CD8-positive, alpha-beta memory T cell (primary cell): ENCODE results near the gene CREB1. TPM values are rescaled to one million over a fixed set of nuclear protein-coding genes. Genes with fewer than 3 reads are reported as not detected.
A peak's percentile ranks its signal among the peaks of the same experiment; 100 is the strongest.

Experiments used
- CTCF ChIA-PET: fragments of 350-600 bp; sonication (Branson Sonifier 250); formaldehyde crosslinking; loops from one replicate; lab custom pipeline; 2021; ENCODE audit warnings: antibody characterized with exemption; lab: Charles Lee
- POLR2A ChIA-PET: fragments of 350-600 bp; sonication (Branson Sonifier 250); formaldehyde crosslinking; loops from one replicate; lab custom pipeline; 2021; ENCODE audit warnings: antibody characterized with exemption; lab: Charles Lee
- DNase-seq, 5 donors: peaks; one replicate each; pipeline versions ENCODE4 v3.0.0 to v3.0.0-alpha.2; 2020 to 2022; ENCODE audit warnings: mixed read lengths in 1 of 5
- H3K27ac ChIP-seq: one replicate; pipeline ENCODE4 v1.7.0; 2013; ENCODE audit warnings: low read depth, mild to moderate bottlenecking, low read length, moderate library complexity
- H3K27me3 ChIP-seq: 2 replicates; pipeline ENCODE4 v1.7.0; 2013; ENCODE audit warnings: low read length, mild to moderate bottlenecking; ENCODE audit not compliant: insufficient read depth, poor library complexity, severe bottlenecking
- H3K36me3 ChIP-seq: 2 replicates; pipeline ENCODE4 v1.7.0; 2013; ENCODE audit warnings: mild to moderate bottlenecking, low read length, moderate library complexity; ENCODE audit not compliant: insufficient read depth
- H3K4me1 ChIP-seq: 2 replicates; pipeline ENCODE4 v1.7.0; 2013; ENCODE audit warnings: mild to moderate bottlenecking, low read length, moderate library complexity; ENCODE audit not compliant: insufficient read depth
- H3K4me3 ChIP-seq: 2 replicates; pipeline ENCODE4 v1.7.0; 2013; ENCODE audit warnings: mild to moderate bottlenecking, low read length
- H3K9me3 ChIP-seq: 2 replicates; pipeline ENCODE4 v1.7.0; 2013; ENCODE audit warnings: mild to moderate bottlenecking, low read length
- H3K27ac Mint-ChIP-seq, 8 donors: one replicate each; pipeline ENCODE4 v1.8.0; 2020 to 2021; ENCODE audit warnings: mixed read lengths in 8 of 8, mild to moderate bottlenecking in 6 of 8, inconsistent platforms in 3 of 8, moderate library complexity in 3 of 8
- H3K27me3 Mint-ChIP-seq, 2 donors: one replicate each; pipeline ENCODE4 v1.8.0; 2020 to 2021; ENCODE audit warnings: mixed read lengths in 2 of 2, mild to moderate bottlenecking in 1 of 2, moderate library complexity in 1 of 2
- H3K36me3 Mint-ChIP-seq, 3 donors: one replicate each; pipeline ENCODE4 v1.8.0; 2020 to 2021; ENCODE audit warnings: mixed read lengths in 3 of 3, inconsistent platforms in 1 of 3, mild to moderate bottlenecking in 1 of 3
- H3K4me1 Mint-ChIP-seq, 3 donors: one replicate each; pipeline ENCODE4 v1.8.0; 2020 to 2021; ENCODE audit warnings: mixed read lengths in 3 of 3, inconsistent platforms in 1 of 3, mild to moderate bottlenecking in 1 of 3
- H3K4me3 Mint-ChIP-seq, 7 donors: one replicate each; pipeline ENCODE4 v1.8.0; 2020 to 2021; ENCODE audit warnings: mixed read lengths in 7 of 7, mild to moderate bottlenecking in 6 of 7, moderate library complexity in 4 of 7, inconsistent platforms in 2 of 7
- H3K9me3 Mint-ChIP-seq, 5 donors: one replicate each; pipeline ENCODE4 v1.8.0; 2020 to 2022; ENCODE audit warnings: mixed read lengths in 5 of 5, mild to moderate bottlenecking in 3 of 5, moderate library complexity in 2 of 5, inconsistent platforms in 1 of 5
- polyA plus RNA-seq: library from polyadenylated mRNA; unstranded; fragments of 300-500 nt; fragmentation: Illumina TruSeq; gene quantifications from one replicate; pipeline ENCODE4 v1.2.3, GENCODE V29; 2021
- total RNA-seq, 2 experiments: library from RNA; stranded (reverse); gene quantifications; one replicate each; pipeline ENCODE4 v1.2.3, GENCODE V29; 2021

The CREB1 gene
- total and polyA plus RNA-seq, 3 experiments from 2014 or later = 60.2 to 96.2 (median 95.4) TPM

- Mint-ChIP-seq H3K9me3 (peaks cover 0 to 3% (median 0%) of the 10 kb centered on the region in 5 donors), H3K4me3 (no peak overlapping the region), H3K27ac (peak overlapping the region in 1 of 8 donors; percentile 1), H3K36me3 (peaks cover 0 to 6% (median 0%) of the 10 kb centered on the region in 3 donors), H3K4me1 (peaks cover 14 to 28% (median 24%) of the 10 kb centered on the region in 3 donors), H3K27me3 (peaks cover 0 to 5% of the 10 kb centered on the region in 2 donors)
- Histone ChIP-seq H3K27me3 (no peaks in the 10 kb centered on the region), H3K27ac (no peak overlapping the region), H3K36me3 (no peaks in the 10 kb centered on the region), H3K4me3 (no peak overlapping the region), H3K9me3 (no peaks in the 10 kb centered on the region), H3K4me1 (peaks cover 28% of the 10 kb centered on the region)
- CTCF ChIA-PET = interaction anchor here (0.8 kb wide), 1 partner anchor 8 kb away, joined by 3 read pairs; no protein-coding TSS in a partner anchor
- POLR2A ChIA-PET = no interaction called here
- no peak for DNase-seq
These were observed 24.6 kb upstream of the CREB1 start for GRCh38 chr2:207505171-207505570.

GRCh38 chr2:207505728-207506127 is 24.0 kb upstream of the CREB1 start:
- H3K27me3 Mint-ChIP-seq = peaks cover 0 to 5% of the 10 kb centered on the region in 2 donors
- H3K4me3 Mint-ChIP-seq = peak overlapping the region in 1 of 7 donors; percentile 2
- H3K9me3 Mint-ChIP-seq = peaks cover 0 to 3% (median 0%) of the 10 kb centered on the region in 5 donors
- peaks cover 0 to 6% (median 0%) of the 10 kb centered on the region in 3 donors for H3K36me3 Mint-ChIP-seq
- peaks cover 14 to 28% (median 24%) of the 10 kb centered on the region in 3 donors for H3K4me1 Mint-ChIP-seq
- peak overlapping the region in 5 of 8 donors; percentile 1 to 69 (median 41) for H3K27ac Mint-ChIP-seq
- ChIA-PET CTCF (interaction anchor here (0.8 kb wide), 1 partner anchor 9 kb away, joined by 3 read pairs; no protein-coding TSS in a partner anchor), POLR2A (no interaction called here)
- Histone ChIP-seq H3K27ac (no peak overlapping the region), H3K4me3 (no peak overlapping the region), H3K4me1 (peaks cover 28% of the 10 kb centered on the region), H3K27me3 (no peaks in the 10 kb centered on the region), H3K9me3 (no peaks in the 10 kb centered on the region), H3K36me3 (no peaks in the 10 kb centered on the region)
- no peak for DNase-seq

- Mint-ChIP-seq H3K4me3 (peak overlapping the region in 1 of 7 donors; percentile 38), H3K27me3 (peaks cover 0 to 5% of the 10 kb centered on the region in 2 donors), H3K36me3 (peaks cover 0 to 6% (median 0%) of the 10 kb centered on the region in 3 donors), H3K27ac (peak overlapping the region in 3 of 8 donors; percentile 9 to 82 (median 74)), H3K4me1 (peaks cover 14 to 28% (median 24%) of the 10 kb centered on the region in 3 donors), H3K9me3 (peaks cover 0 to 3% (median 0%) of the 10 kb centered on the region in 5 donors)
- Histone ChIP-seq H3K9me3 (no peaks in the 10 kb centered on the region), H3K4me3 (no peak overlapping the region), H3K36me3 (no peaks in the 10 kb centered on the region), H3K27me3 (no peaks in the 10 kb centered on the region), H3K4me1 (peaks cover 28% of the 10 kb centered on the region), H3K27ac (no peak overlapping the region)
- POLR2A ChIA-PET = interaction anchor here (0.5 kb wide), 1 partner anchor 15 kb away, joined by 3 read pairs; no protein-coding TSS in a partner anchor
- CTCF ChIA-PET = interaction anchor here (1.0 kb wide), 1 partner anchor 14 kb away, joined by 3 read pairs; no protein-coding TSS in a partner anchor
- DNase-seq = no peak
These were observed 23.3 kb upstream of the CREB1 start for GRCh38 chr2:207506426-207506825.

- Mint-ChIP-seq H3K9me3 (peaks cover 0 to 3% (median 0%) of the 10 kb centered on the region in 5 donors), H3K36me3 (peaks cover 0 to 6% (median 0%) of the 10 kb centered on the region in 3 donors), H3K4me3 (no peak overlapping the region), H3K27me3 (no peaks in the 10 kb centered on the region), H3K4me1 (peaks cover 11 to 22% (median 16%) of the 10 kb centered on the region in 3 donors), H3K27ac (no peak overlapping the region)
- Histone ChIP-seq H3K4me1 (peaks cover 19% of the 10 kb centered on the region), H3K27ac (no peak overlapping the region), H3K36me3 (no peaks in the 10 kb centered on the region), H3K4me3 (no peak overlapping the region), H3K9me3 (no peaks in the 10 kb centered on the region), H3K27me3 (no peaks in the 10 kb centered on the region)
- no peak for DNase-seq
- ChIA-PET CTCF (interaction anchor here (0.9 to 1.5 kb wide), 3 partner anchors 116 to 464 kb away, joined by 3 to 8 read pairs (median 4); partner anchors contain the start of genes CCNYL1 and METTL21A), POLR2A (interaction anchor here (0.6 kb wide), 2 partner anchors 21 to 283 kb away, joined by 3 read pairs; no protein-coding TSS in a partner anchor)
These were observed 19.6 kb upstream of the CREB1 start for GRCh38 chr2:207510148-207510547.

- ChIA-PET POLR2A (no interaction called here), CTCF (interaction anchor here (1.5 kb wide), 1 partner anchor 19 kb away, joined by 3 read pairs; no protein-coding TSS in a partner anchor)
- peaks cover 0 to 5% (median 0%) of the 10 kb centered on the region in 3 donors for H3K4me1 Mint-ChIP-seq
These were observed 17.9 kb upstream of the CREB1 start for GRCh38 chr2:207511851-207512250.

GRCh38 chr2:207512356-207512755 is 17.4 kb upstream of the CREB1 start:
- no peak overlapping the region for H3K4me3 Mint-ChIP-seq
- H3K27me3 Mint-ChIP-seq = peaks cover 0 to under 1% of the 10 kb centered on the region in 2 donors
- H3K4me3 ChIP-seq = no peak overlapping the region
- no peaks in the 10 kb centered on the region for H3K36me3 ChIP-seq
- no peaks in the 10 kb centered on the region for H3K4me1 Mint-ChIP-seq
- no peak overlapping the region for H3K27ac ChIP-seq
- peaks cover 0 to 3% (median 0%) of the 10 kb centered on the region in 5 donors for H3K9me3 Mint-ChIP-seq
- CTCF ChIA-PET = interaction anchor here (1.5 kb wide), 1 partner anchor 19 kb away, joined by 3 read pairs; no protein-coding TSS in a partner anchor
- DNase-seq = no peak
- no peaks in the 10 kb centered on the region for H3K27me3 ChIP-seq
- POLR2A ChIA-PET = no interaction called here
- H3K4me1 ChIP-seq = no peaks in the 10 kb centered on the region
- H3K27ac Mint-ChIP-seq = no peak overlapping the region
- H3K36me3 Mint-ChIP-seq = peaks cover 0 to 6% (median 2%) of the 10 kb centered on the region in 3 donors
- H3K9me3 ChIP-seq = no peaks in the 10 kb centered on the region

More at GRCh38 chr2:207511851-207512250, 17.9 kb upstream of the CREB1 start:
- H3K9me3 Mint-ChIP-seq = peaks cover 0 to 3% (median 0%) of the 10 kb centered on the region in 5 donors
- Histone ChIP-seq H3K27me3 (no peaks in the 10 kb centered on the region), H3K4me3 (no peak overlapping the region), H3K9me3 (no peaks in the 10 kb centered on the region), H3K36me3 (no peaks in the 10 kb centered on the region), H3K27ac (no peak overlapping the region), H3K4me1 (peaks cover 2% of the 10 kb centered on the region)
- H3K4me3 Mint-ChIP-seq = no peak overlapping the region
- no peak for DNase-seq
- peaks cover 0 to 6% (median 0%) of the 10 kb centered on the region in 3 donors for H3K36me3 Mint-ChIP-seq
- H3K27ac Mint-ChIP-seq = no peak overlapping the region
- H3K27me3 Mint-ChIP-seq = no peaks in the 10 kb centered on the region

- H3K4me1 ChIP-seq = no peaks in the 10 kb centered on the region
- H3K9me3 Mint-ChIP-seq = peaks cover 0 to 3% (median 0%) of the 10 kb centered on the region in 5 donors
- H3K36me3 Mint-ChIP-seq = peaks cover 0 to 3% (median 2%) of the 10 kb centered on the region in 3 donors
- no peaks in the 10 kb centered on the region for H3K4me1 Mint-ChIP-seq
- no peaks in the 10 kb centered on the region for H3K27me3 ChIP-seq
- H3K4me3 Mint-ChIP-seq = no peak overlapping the region
- no peak overlapping the region for H3K4me3 ChIP-seq
- no peak overlapping the region for H3K27ac Mint-ChIP-seq
- no peak for DNase-seq
- no peak overlapping the region for H3K27ac ChIP-seq
- CTCF ChIA-PET = no interaction called here
- H3K36me3 ChIP-seq = no peaks in the 10 kb centered on the region
- no peaks in the 10 kb centered on the region for H3K9me3 ChIP-seq
- POLR2A ChIA-PET = no interaction called here
- H3K27me3 Mint-ChIP-seq = peaks cover 0 to 4% of the 10 kb centered on the region in 2 donors
These were observed 16.1 kb upstream of the CREB1 start for GRCh38 chr2:207513551-207514257.
